ENCODE results near the gene UTS2B.

UTS2B gene

DNA sequence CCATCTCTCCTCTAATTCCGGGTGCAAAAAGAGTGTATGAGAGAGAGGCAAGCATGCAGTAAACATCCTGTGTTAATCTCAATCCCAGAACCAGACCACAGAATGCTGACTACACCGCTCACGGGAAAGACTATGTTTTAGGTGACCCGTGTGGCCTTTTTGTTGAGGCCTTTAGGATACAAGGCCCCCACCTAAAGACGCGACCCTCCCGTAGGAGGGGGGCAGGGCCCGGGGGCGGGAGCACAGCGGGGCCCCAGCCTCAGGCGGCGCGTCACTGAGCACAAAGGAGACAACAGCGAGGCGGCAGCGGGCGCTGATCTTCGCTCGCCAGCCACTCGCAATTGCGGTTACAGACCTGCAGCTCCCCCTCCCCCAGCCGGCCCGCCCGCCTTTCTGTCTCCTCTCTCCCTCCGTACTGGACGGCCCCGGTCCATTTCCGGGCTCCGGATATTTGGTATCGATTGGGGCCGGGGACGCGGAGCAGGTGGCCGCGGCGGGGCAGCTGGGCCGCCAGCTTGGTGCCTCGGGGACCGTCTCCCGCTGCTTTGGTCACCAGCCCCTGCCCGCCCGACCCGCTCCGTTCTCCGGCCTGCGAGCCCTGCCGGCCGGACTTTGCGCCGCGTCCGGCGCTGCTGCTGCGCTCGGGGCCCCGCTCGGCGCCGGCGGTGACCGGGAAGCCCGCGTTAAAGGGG, 1.2 kb downstream of the UTS2B start, which contains the start of gene CCDC50:
CCDC50 (plus strand) TSS at position 433 of the 692 bp plus-strand sequence. CDS start 281 bp downstream, outside the sequence.
- H3K27me3 ChIP-seq (replicated peaks; ENCODE audit: control insufficient read depth, insufficient read depth, low read length) = no peaks in the 10 kb centered on the region
- H3K4me3 ChIP-seq (replicated peaks; ENCODE audit: low read depth, low read length) = peak within 1 kb of the TSS; percentile 91
- peak; percentile 86 for DNase-seq (ENCODE audit: extremely low read depth, insufficient read length)
- H3K36me3 ChIP-seq (ENCODE audit: control insufficient read depth, insufficient read depth, low read length) = no peaks in the 10 kb centered on the region
- no peak for TF ChIP-seq CTCF (IDR thresholded peaks at IDR 0.05; ENCODE audit: insufficient read depth, low read length, poor library complexity, severe bottlenecking)

DNA sequence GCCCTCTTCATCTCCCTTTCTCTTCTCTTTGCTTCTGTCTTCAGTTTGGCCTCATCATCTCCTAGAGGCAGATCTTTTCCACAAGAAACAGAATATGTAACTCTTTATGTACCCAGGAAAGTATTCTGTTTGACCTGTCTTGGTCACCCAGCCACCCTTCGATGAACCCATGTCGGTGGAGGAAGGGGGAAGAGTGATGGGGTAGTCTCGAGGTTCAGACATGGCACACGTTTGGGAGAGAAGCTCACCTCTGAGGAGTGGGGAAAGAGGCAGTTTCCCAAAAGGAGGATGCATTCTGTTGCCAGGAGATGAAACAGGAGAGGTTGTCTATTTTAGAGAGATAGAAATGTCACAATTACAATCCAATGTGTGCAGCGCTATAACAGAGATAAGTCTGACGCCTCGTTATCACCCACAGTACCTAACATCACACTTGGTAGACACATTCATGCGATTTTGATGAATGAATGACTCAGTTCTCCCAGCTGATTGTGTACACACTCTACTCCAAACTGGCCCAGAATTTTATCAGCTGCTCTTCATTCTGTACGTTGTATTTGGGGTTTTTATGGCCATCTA, 1.9 kb downstream of the UTS2B start:
- DNase-seq (ENCODE audit: extremely low read depth, insufficient read length) = no peak

GRCh38 chr3:191327526-191327925, 2.8 kb downstream of the UTS2B start:
- Histone ChIP-seq H3K4me3 (replicated peaks; ENCODE audit: low read depth, low read length) (no peak overlapping the region), H3K27me3 (replicated peaks; ENCODE audit: control insufficient read depth, insufficient read depth, low read length) (no peaks in the 10 kb centered on the region), H3K36me3 (ENCODE audit: control insufficient read depth, insufficient read depth, low read length) (no peaks in the 10 kb centered on the region)
- TF ChIP-seq CTCF (IDR thresholded peaks at IDR 0.05; ENCODE audit: insufficient read depth, low read length, poor library complexity, severe bottlenecking) = no peak
- DNase-seq (ENCODE audit: extremely low read depth, insufficient read length) = no peak

More for the DNA sequence above, 1.9 kb downstream of the UTS2B start:
- Histone ChIP-seq H3K36me3 (ENCODE audit: control insufficient read depth, insufficient read depth, low read length) (no peaks in the 10 kb centered on the region), H3K27me3 (replicated peaks; ENCODE audit: control insufficient read depth, insufficient read depth, low read length) (no peaks in the 10 kb centered on the region), H3K4me3 (replicated peaks; ENCODE audit: low read depth, low read length) (peak overlapping the region; percentile 91)
- TF ChIP-seq CTCF (IDR thresholded peaks at IDR 0.05; ENCODE audit: insufficient read depth, low read length, poor library complexity, severe bottlenecking) = no peak

DNA sequence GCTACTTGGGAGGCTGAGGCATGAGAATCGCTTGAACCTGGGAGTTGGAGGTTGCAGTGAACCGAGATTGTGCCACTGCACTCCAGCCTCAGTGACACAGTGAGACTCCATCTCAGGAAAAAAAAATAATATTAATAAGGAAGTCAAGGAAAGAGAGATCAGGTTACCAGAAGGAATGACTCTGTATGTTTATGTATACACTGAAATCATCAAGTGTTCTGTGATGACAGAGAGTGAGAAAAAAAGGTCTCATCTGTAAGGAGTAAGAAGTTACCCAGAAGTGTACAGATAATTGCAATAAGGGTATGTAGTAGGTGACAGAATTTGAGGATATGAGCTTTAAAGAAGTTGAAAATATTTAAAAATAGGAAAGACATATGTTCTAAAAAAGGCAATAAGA, 5.4 kb downstream of the UTS2B start:
- Histone ChIP-seq H3K4me3 (replicated peaks; ENCODE audit: low read depth, low read length) (no peak overlapping the region), H3K36me3 (ENCODE audit: control insufficient read depth, insufficient read depth, low read length) (no peaks in the 10 kb centered on the region), H3K27me3 (replicated peaks; ENCODE audit: control insufficient read depth, insufficient read depth, low read length) (no peaks in the 10 kb centered on the region)
- DNase-seq (ENCODE audit: extremely low read depth, insufficient read length) = no peak
- no peak for TF ChIP-seq CTCF (IDR thresholded peaks at IDR 0.05; ENCODE audit: insufficient read depth, low read length, poor library complexity, severe bottlenecking)

DNA sequence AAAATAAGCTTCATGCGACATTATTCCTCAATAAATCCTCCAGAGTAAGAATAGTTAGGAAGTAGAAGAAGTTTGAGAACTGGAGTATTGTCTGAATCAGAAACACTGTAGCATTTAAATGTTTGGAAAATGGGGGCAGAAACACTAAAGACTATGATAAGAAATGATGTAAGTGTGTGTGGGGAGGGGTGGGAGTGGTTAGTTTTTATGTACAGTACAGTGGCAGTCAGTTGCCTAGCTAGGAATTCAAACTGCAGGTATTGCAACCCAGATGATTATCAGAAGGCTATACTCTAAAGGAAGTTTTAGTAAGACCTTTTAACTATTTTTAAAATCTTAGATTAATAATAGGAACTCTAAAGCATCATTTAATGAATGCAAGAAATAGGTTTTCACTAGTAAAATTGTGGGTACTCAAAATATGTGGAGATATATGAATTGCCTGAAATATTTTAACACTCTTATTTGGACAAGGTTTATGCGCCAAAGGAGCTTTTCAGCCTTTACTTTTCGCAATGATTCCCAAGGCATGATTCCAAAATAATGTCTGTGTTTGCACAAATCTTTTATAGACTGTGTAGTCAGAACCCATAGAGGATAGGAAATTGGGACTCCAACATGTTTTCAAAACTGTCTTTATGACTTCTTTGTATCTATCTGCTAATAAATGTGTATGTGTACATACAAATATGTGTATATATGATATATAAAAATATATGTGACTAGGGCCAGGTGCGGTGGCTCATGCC, 9.1 kb downstream of the UTS2B start:
- DNase-seq (ENCODE audit: extremely low read depth, insufficient read length) = no peak
- H3K36me3 ChIP-seq (ENCODE audit: control insufficient read depth, insufficient read depth, low read length) = no peaks in the 10 kb centered on the region
- H3K27me3 ChIP-seq (replicated peaks; ENCODE audit: control insufficient read depth, insufficient read depth, low read length) = no peaks in the 10 kb centered on the region
- TF ChIP-seq CTCF (IDR thresholded peaks at IDR 0.05; ENCODE audit: insufficient read depth, low read length, poor library complexity, severe bottlenecking) = no peak
- no peak overlapping the region for H3K4me3 ChIP-seq (replicated peaks; ENCODE audit: low read depth, low read length)
